H1 (cell line): ENCODE results near the gene SRRM4. TPM values are rescaled to one million over a fixed set of nuclear protein-coding genes. Genes with fewer than 3 reads are reported as not detected.

Source experiments
- BACH1 ChIP-seq: IDR thresholded peaks from 2 replicates; pipeline ENCODE4 v1.6.1; 2012; ENCODE audit warnings: low read length, improper control_type of control experiment
- CHD1 ChIP-seq: IDR thresholded peaks from 2 replicates; pipeline ENCODE4 v1.6.1; 2012; ENCODE audit warnings: low read depth, low read length, improper control_type of control experiment
- EZH2 ChIP-seq: fragments of 200-600 bp; sonication (generic); IDR thresholded peaks from 2 replicates; pipeline ENCODE4 v1.7.1; 2012; ENCODE audit warnings: low read depth, mild to moderate bottlenecking, moderate library complexity, low read length, inconsistent platforms; ENCODE audit not compliant: severe bottlenecking
- TAF7 ChIP-seq: optimal IDR thresholded peaks from 2 replicates; pipeline ENCODE3; 2011; ENCODE audit warnings: low read depth, mild to moderate bottlenecking, inconsistent platforms, low read length, moderate library complexity, borderline replicate concordance
- polyA plus RNA-seq, 7 experiments: library from polyadenylated mRNA; depleted of rRNA in 3 of 7; stranded (reverse) in 5 of 7; unstranded in 2 of 7; fragments of >200 nt in 5 of 7; fragments of 200-250 nt in 2 of 7; gene quantifications; 1 replicate in 5 of 7; 2 replicates in 1 of 7; 4 replicates in 1 of 7; pipeline versions ENCODE4 v1.2.1 to v1.2.3, GENCODE V29; 2011 to 2013; ENCODE audit warnings: missing spikeins in 2 of 7, mixed read lengths in 2 of 7
- total RNA-seq: library from RNA; stranded (reverse); fragmentation: NEBNext Ultra II Directional; extraction: Animal tissue kit (Norgen Biotek cat#: 25700); gene quantifications from 2 replicates; pipeline ENCODE4 v1.2.1, GENCODE V29; 2021
- TF ChIP-seq, protein P1 (sequence below): IDR thresholded peaks from 2 replicates; pipeline ENCODE4 v1.6.1; 2011; ENCODE audit warnings: low read length, improper control_type of control experiment

Gene SRRM4
- total and polyA plus RNA-seq, 2 of the 8 experiments (the other 6 are each of a cell fraction or from before 2014, with no cell fraction given), result 0.53 to 1.1 TPM

DNA sequence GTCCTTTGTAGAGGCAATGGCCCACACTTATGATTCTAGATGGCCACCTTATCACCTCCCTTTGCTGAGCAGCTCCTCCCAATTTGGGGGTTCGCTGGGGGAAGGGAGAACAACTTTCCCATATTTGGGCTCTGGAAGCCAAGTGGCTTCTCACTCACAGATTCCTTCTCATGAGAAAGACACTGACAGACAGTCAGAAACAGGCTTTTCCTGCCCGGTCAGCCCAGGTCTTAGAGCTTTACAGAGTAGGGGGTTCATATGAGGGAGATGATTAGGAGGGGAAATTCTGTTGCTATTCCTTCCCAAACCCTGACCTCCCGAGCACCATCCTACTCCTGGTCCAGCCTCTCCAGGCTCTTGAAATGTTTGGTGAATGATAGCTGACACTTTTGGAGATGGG, 137.3 kb downstream of the SRRM4 start (continued):
- TF ChIP-seq, protein P1, sequence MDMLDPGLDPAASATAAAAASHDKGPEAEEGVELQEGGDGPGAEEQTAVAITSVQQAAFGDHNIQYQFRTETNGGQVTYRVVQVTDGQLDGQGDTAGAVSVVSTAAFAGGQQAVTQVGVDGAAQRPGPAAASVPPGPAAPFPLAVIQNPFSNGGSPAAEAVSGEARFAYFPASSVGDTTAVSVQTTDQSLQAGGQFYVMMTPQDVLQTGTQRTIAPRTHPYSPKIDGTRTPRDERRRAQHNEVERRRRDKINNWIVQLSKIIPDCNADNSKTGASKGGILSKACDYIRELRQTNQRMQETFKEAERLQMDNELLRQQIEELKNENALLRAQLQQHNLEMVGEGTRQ, result no peak
- TF ChIP-seq CHD1 (no peak), EZH2 (no peak), BACH1 (no peak), TAF7 (no peak)
- TF ChIP-seq, all 59 proteins: peak for 0
